Vagina (tissue), 2 donors: Measurements from ENCODE around the gene OOEP. TPM values are rescaled to one million over a fixed set of nuclear protein-coding genes. Genes with fewer than 3 reads are reported as not detected.

Experiments used
- DNase-seq, 2 donors: peaks; one replicate each; pipeline ENCODE4 v3.0.0-alpha.2; 2017; ENCODE audit errors: extremely low spot score in 2 of 2
- H3K27ac ChIP-seq: fragments of 200-600 bp; sonication (generic); one replicate; pipeline ENCODE4 v1.5.1; 2019
- H3K27me3 ChIP-seq: fragments of 200-600 bp; sonication (generic); one replicate; pipeline ENCODE4 v1.5.1; 2019
- H3K36me3 ChIP-seq, 2 donors: fragments of 200-600 bp; sonication (generic); one replicate each; pipeline ENCODE4 v1.5.1; 2017 to 2019
- H3K4me1 ChIP-seq: fragments of 200-600 bp; sonication (generic); one replicate; pipeline ENCODE4 v1.5.1; 2019
- H3K4me3 ChIP-seq, 2 donors: fragments of 200-600 bp; sonication (generic); 1 replicate in 1 of 2; 2 replicates in 1 of 2; pipeline ENCODE4 v1.5.1; 2016 to 2019
- H3K9me3 ChIP-seq: fragments of 200-600 bp; sonication (generic); one replicate; pipeline ENCODE4 v1.5.1; 2019
- CTCF ChIP-seq, 3 experiments: fragments of 450-650 bp in 2 of 3; fragments of 200-600 bp in 1 of 3; sonication (generic) in 1 of 3; IDR thresholded peaks; one replicate each; pipeline ENCODE4 v1.5.1; 2017 to 2019; ENCODE audit warnings: antibody characterized with exemption in 3 of 3, mild to moderate bottlenecking in 2 of 3, moderate library complexity in 2 of 3
- POLR2A ChIP-seq, 2 donors: fragments of 450-650 bp; IDR thresholded peaks; one replicate each; pipeline ENCODE4 v1.6.1; 2017; ENCODE audit warnings: antibody characterized with exemption in 2 of 2, mild to moderate bottlenecking in 2 of 2, moderate library complexity in 2 of 2
- POLR2AphosphoS5 ChIP-seq, 2 donors: sonication (generic); formaldehyde crosslinking; IDR thresholded peaks; one replicate each; pipeline ENCODE4 v1.9.0; 2017; ENCODE audit warnings: antibody characterized with exemption in 2 of 2, mild to moderate bottlenecking in 2 of 2, low read depth in 1 of 2; ENCODE audit not compliant: insufficient read depth in 1 of 2
- intact Hi-C: fragments of 100-400 bp; cut with DNase I; formaldehyde crosslinking; loops from one replicate; pipeline ENCODE4 v1.15.1; 2023
- total RNA-seq: library from RNA; depleted of rRNA; stranded (reverse); fragments of >200 nt; gene quantifications from one replicate; pipeline ENCODE4 v1.2.3, GENCODE V29; 2016

OOEP gene
- total RNA-seq, result not detected

- Histone ChIP-seq H3K9me3 (no peaks in the 10 kb centered on the region), H3K4me1 (no peaks in the 10 kb centered on the region), H3K36me3 (no peaks in the 10 kb centered on the region), H3K27me3 (no peaks in the 10 kb centered on the region), H3K27ac (no peak within 1 kb of the TSS), H3K4me3 (no peak within 1 kb of the TSS)
- no peak for DNase-seq
- TF ChIP-seq CTCF (IDR thresholded peaks at IDR 0.05) (no peak), POLR2AphosphoS5 (IDR thresholded peaks at IDR 0.05; ENCODE audit: insufficient read depth in 1 of 2, low read depth in 1 of 2) (no peak), POLR2A (IDR thresholded peaks at IDR 0.05) (no peak)
- intact Hi-C loops, result no loop called here
Observed at GRCh38 chr6:73369563-73369962, at the start of gene OOEP. OOEP (minus strand) TSS chr6:73369897; CDS start chr6:73369792, 105 bp downstream.

DNA sequence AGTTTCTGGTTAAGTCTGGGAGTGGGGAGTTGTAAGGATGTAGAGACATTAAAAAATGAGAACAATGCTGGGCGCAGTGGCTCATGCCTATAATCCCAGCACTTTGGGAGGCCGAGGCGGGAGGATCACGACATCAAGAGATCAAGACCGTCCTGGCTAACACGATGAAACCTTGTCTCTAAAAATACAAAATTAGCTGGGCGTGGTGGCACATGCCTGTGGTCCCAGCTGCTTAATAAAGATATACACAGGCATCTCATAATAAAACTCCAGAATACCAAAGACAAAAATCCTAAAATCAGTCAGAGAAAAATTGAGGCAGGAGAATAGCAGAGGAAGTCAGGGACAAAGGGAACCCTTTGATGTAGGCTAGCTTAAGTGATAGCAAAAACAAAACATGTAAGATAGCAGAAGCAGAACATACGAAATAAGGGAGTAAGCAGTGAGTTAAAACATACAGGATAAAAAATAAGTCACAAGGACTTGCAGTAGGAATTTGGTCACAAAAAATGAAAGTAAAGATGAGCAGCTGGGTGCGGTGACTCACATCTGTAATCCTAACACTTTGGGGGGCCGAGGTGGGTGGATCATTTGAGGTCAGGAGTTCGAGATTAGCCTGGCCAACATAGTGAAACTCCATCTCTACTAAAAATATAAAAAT is 48.5 kb upstream of the OOEP start:
- Histone ChIP-seq H3K4me3 (no peak overlapping the region), H3K36me3 (peaks cover 0 to under 1% of the 10 kb centered on the region in 2 donors), H3K27me3 (no peaks in the 10 kb centered on the region), H3K4me1 (no peaks in the 10 kb centered on the region), H3K27ac (no peak overlapping the region), H3K9me3 (no peaks in the 10 kb centered on the region)
- TF ChIP-seq POLR2AphosphoS5 (IDR thresholded peaks at IDR 0.05; ENCODE audit: insufficient read depth in 1 of 2, low read depth in 1 of 2) (no peak), POLR2A (IDR thresholded peaks at IDR 0.05) (no peak), CTCF (IDR thresholded peaks at IDR 0.05) (no peak)
- DNase-seq, result no peak
- intact Hi-C loops, result no loop called here

- no peak overlapping the region for H3K4me3 ChIP-seq
- no peaks in the 10 kb centered on the region for H3K9me3 ChIP-seq
- TF ChIP-seq CTCF (IDR thresholded peaks at IDR 0.05) (no peak), POLR2AphosphoS5 (IDR thresholded peaks at IDR 0.05; ENCODE audit: insufficient read depth in 1 of 2, low read depth in 1 of 2) (no peak), POLR2A (IDR thresholded peaks at IDR 0.05) (no peak)
- no peaks in the 10 kb centered on the region for H3K36me3 ChIP-seq
- H3K27ac ChIP-seq, result no peak overlapping the region
- no peaks in the 10 kb centered on the region for H3K27me3 ChIP-seq
- intact Hi-C loops, result no loop called here
- no peak for DNase-seq
- H3K4me1 ChIP-seq, result no peaks in the 10 kb centered on the region
Observed at GRCh38 chr6:73413102-73413501, 43.4 kb upstream of the OOEP start.

DNA sequence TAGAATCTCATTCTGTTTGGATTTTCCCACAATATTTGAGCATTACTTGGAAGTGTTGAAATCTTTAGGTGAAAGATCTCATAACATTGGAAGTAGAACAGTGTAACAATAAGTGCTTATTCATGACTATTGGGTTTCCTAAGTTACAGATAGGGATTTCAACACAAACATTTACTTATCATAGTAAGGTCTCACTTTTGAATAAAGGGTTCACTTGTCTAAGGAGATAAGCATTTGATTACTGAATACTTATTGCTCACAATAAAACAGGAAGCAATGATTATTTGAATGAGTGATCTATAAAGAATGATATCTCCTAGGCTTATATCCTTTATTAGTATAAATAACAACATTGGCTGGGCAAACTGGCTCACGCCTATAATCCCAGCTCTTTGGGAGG is 39.7 kb upstream of the OOEP start:
- DNase-seq, result no peak
- no peak for TF ChIP-seq CTCF (IDR thresholded peaks at IDR 0.05)
- TF ChIP-seq POLR2AphosphoS5 (IDR thresholded peaks at IDR 0.05; ENCODE audit: insufficient read depth in 1 of 2, low read depth in 1 of 2), result no peak
- TF ChIP-seq POLR2A (IDR thresholded peaks at IDR 0.05), result no peak
- intact Hi-C loops, result no loop called here
- Histone ChIP-seq H3K27me3 (no peaks in the 10 kb centered on the region), H3K4me1 (no peaks in the 10 kb centered on the region), H3K9me3 (no peaks in the 10 kb centered on the region), H3K4me3 (no peak overlapping the region), H3K36me3 (no peaks in the 10 kb centered on the region), H3K27ac (no peak overlapping the region)

GRCh38 chr6:73400656-73401055 is 31.0 kb upstream of the OOEP start:
- Histone ChIP-seq H3K9me3 (no peaks in the 10 kb centered on the region), H3K27me3 (no peaks in the 10 kb centered on the region), H3K4me1 (no peaks in the 10 kb centered on the region), H3K4me3 (no peak overlapping the region), H3K36me3 (no peaks in the 10 kb centered on the region), H3K27ac (no peak overlapping the region)
- intact Hi-C loops, result no loop called here
- DNase-seq, result no peak
- no peak for TF ChIP-seq CTCF (IDR thresholded peaks at IDR 0.05)
- TF ChIP-seq POLR2A (IDR thresholded peaks at IDR 0.05), result no peak
- no peak for TF ChIP-seq POLR2AphosphoS5 (IDR thresholded peaks at IDR 0.05; ENCODE audit: insufficient read depth in 1 of 2, low read depth in 1 of 2)
